ENCODE data around the gene KIRREL3. TPM values are rescaled to one million over a fixed set of nuclear protein-coding genes. Genes with fewer than 3 reads are reported as not detected.

KIRREL3 gene
- total RNA-seq, 2 donors from 2014 or later = 0.61 to 0.64 TPM

- H3K36me3 ChIP-seq = no peaks in the 10 kb centered on the region
- no peak for TF ChIP-seq CTCF (IDR thresholded peaks at IDR 0.05)
- H3K27ac ChIP-seq = no peak overlapping the region
- no peaks in the 10 kb centered on the region for H3K9me3 ChIP-seq
- intact Hi-C loops (cut with DNase I) = no loop called here
- no peak for DNase-seq
- H3K4me3 ChIP-seq = no peak overlapping the region
- H3K4me1 ChIP-seq = no peaks in the 10 kb centered on the region
- no peaks in the 10 kb centered on the region for H3K27me3 ChIP-seq
- H3K9ac ChIP-seq (ENCODE audit: low read depth in 2 of 2, low read length in 2 of 2) = no peak overlapping the region
These were observed 158.6 kb downstream of the KIRREL3 start for GRCh38 chr11:126841999-126842398.

- Histone ChIP-seq H3K9me3 (no peaks in the 10 kb centered on the region), H3K27me3 (no peaks in the 10 kb centered on the region), H3K36me3 (no peaks in the 10 kb centered on the region), H3K27ac (no peak overlapping the region), H3K9ac (ENCODE audit: low read depth in 2 of 2, low read length in 2 of 2) (no peak overlapping the region), H3K4me3 (no peak overlapping the region), H3K4me1 (no peaks in the 10 kb centered on the region)
- DNase-seq = no peak
- intact Hi-C loops (cut with DNase I) = no loop called here
- no peak for TF ChIP-seq CTCF (IDR thresholded peaks at IDR 0.05)
These were observed 159.6 kb downstream of the KIRREL3 start for GRCh38 chr11:126840975-126841374.

GRCh38 chr11:126840201-126840886 lies 160.2 kb downstream of the KIRREL3 start:
- TF ChIP-seq CTCF (IDR thresholded peaks at IDR 0.05) = no peak
- no peak for DNase-seq
- H3K27me3 ChIP-seq = no peaks in the 10 kb centered on the region
- H3K9me3 ChIP-seq = no peaks in the 10 kb centered on the region
- no peak overlapping the region for H3K4me3 ChIP-seq
- no peak overlapping the region for H3K27ac ChIP-seq
- H3K9ac ChIP-seq (ENCODE audit: low read depth in 2 of 2, low read length in 2 of 2) = no peak overlapping the region
- H3K36me3 ChIP-seq = no peaks in the 10 kb centered on the region
- no peaks in the 10 kb centered on the region for H3K4me1 ChIP-seq
- intact Hi-C loops (cut with DNase I) = no loop called here

- no peak overlapping the region for H3K4me3 ChIP-seq
- H3K9me3 ChIP-seq = no peaks in the 10 kb centered on the region
- TF ChIP-seq CTCF (IDR thresholded peaks at IDR 0.05) = no peak
- intact Hi-C loops (cut with DNase I) = no loop called here
- DNase-seq = no peak
- H3K27me3 ChIP-seq = no peaks in the 10 kb centered on the region
- H3K27ac ChIP-seq = no peak overlapping the region
- no peak overlapping the region for H3K9ac ChIP-seq (ENCODE audit: low read depth in 2 of 2, low read length in 2 of 2)
- no peaks in the 10 kb centered on the region for H3K36me3 ChIP-seq
- no peaks in the 10 kb centered on the region for H3K4me1 ChIP-seq
These were observed 161.1 kb downstream of the KIRREL3 start for GRCh38 chr11:126839496-126839895.

GRCh38 chr11:126838779-126839178 lies 161.8 kb downstream of the KIRREL3 start:
- H3K4me3 ChIP-seq = no peak overlapping the region
- no peaks in the 10 kb centered on the region for H3K9me3 ChIP-seq
- H3K4me1 ChIP-seq = no peaks in the 10 kb centered on the region
- no peak for DNase-seq
- H3K27ac ChIP-seq = no peak overlapping the region
- no peaks in the 10 kb centered on the region for H3K27me3 ChIP-seq
- no peaks in the 10 kb centered on the region for H3K36me3 ChIP-seq
- intact Hi-C loops (cut with DNase I) = no loop called here
- TF ChIP-seq CTCF (IDR thresholded peaks at IDR 0.05) = no peak
- no peak overlapping the region for H3K9ac ChIP-seq (ENCODE audit: low read depth in 2 of 2, low read length in 2 of 2)
